Heart left ventricle (tissue), 16 donors: ENCODE data around the gene SLC39A11. TPM values are rescaled to one million over a fixed set of nuclear protein-coding genes. Genes with fewer than 3 reads are reported as not detected.

Experiments
- ATAC-seq, 4 donors: fragments of 200-7000 bp; cut with Tn5 transposase; one replicate each; pipeline ENCODE4 v1.9.1; 2020 to 2022; ENCODE audit warnings: moderate library complexity in 4 of 4, mild to moderate bottlenecking in 3 of 4, moderate number of reproducible peaks in 1 of 4
- DNase-seq, 5 donors: peaks; one replicate each; pipeline ENCODE4 v3.0.0-alpha.2; 2020
- H3K27ac ChIP-seq, 12 donors: fragments of 200-600 bp; sonication (generic) in 4 of 12; one replicate each; pipeline versions ENCODE4 v1.5.0 to v1.8.0; 2016 to 2022; ENCODE audit warnings: mild to moderate bottlenecking in 2 of 12
- H3K27me3 ChIP-seq, 9 donors: fragments of 200-600 bp; sonication (generic) in 2 of 9; one replicate each; pipeline versions ENCODE4 v1.5.1 to v1.8.0; 2016 to 2022; ENCODE audit warnings: mild to moderate bottlenecking in 3 of 9
- H3K36me3 ChIP-seq, 9 donors: fragments of 200-600 bp; sonication (generic) in 2 of 9; one replicate each; pipeline versions ENCODE4 v1.5.0 to v1.8.0; 2018 to 2022; ENCODE audit warnings: mild to moderate bottlenecking in 2 of 9
- H3K4me1 ChIP-seq, 12 donors: fragments of 200-600 bp; sonication (generic) in 4 of 12; one replicate each; pipeline versions ENCODE4 v1.5.0 to v1.8.0; 2016 to 2022; ENCODE audit warnings: mild to moderate bottlenecking in 3 of 12
- H3K4me3 ChIP-seq, 12 donors: fragments of 200-600 bp; sonication (generic) in 4 of 12; one replicate each; pipeline versions ENCODE4 v1.5.0 to v1.8.0; 2017 to 2022; ENCODE audit warnings: mild to moderate bottlenecking in 9 of 12, moderate library complexity in 4 of 12
- H3K9me3 ChIP-seq, 12 donors: fragments of 200-600 bp; sonication (generic) in 4 of 12; one replicate each; pipeline versions ENCODE4 v1.5.0 to v1.8.0; 2016 to 2022; ENCODE audit warnings: mild to moderate bottlenecking in 1 of 12
- CTCF ChIP-seq, 12 donors: fragments of 200-600 bp; sonication (generic) in 4 of 12; IDR thresholded peaks; one replicate each; pipeline versions ENCODE4 v1.5.0 to v1.8.0; 2018 to 2022; ENCODE audit warnings: antibody characterized with exemption in 12 of 12, mild to moderate bottlenecking in 5 of 12
- POLR2A ChIP-seq, 2 donors: fragments of 450-650 bp; IDR thresholded peaks; one replicate each; pipeline ENCODE4 v1.6.1; 2017; ENCODE audit warnings: antibody characterized with exemption in 2 of 2, mild to moderate bottlenecking in 2 of 2, moderate library complexity in 2 of 2
- WGBS, 4 donors: extraction: QIAGEN DNeasy Blood & Tissue Kit in 2 of 4; methylation state at CpG; one replicate each; pipeline versions ENCODE4 v1.1.5 to v1.1.7; 2013 to 2018; 5-methylcytosine and 5-hydroxymethylcytosine counted together
- intact Hi-C, 10 donors: fragments of 100-400 bp; cut with DNase I; formaldehyde crosslinking; loops; one replicate each; pipeline versions ENCODE4 v1.11.1 to v1.14.2; 2022
- polyA plus RNA-seq, 2 donors: library from polyadenylated mRNA; stranded (reverse); fragments of 200-250 nt; gene quantifications; one replicate each; pipeline ENCODE4 v1.2.3, GENCODE V29; 2013
- total RNA-seq, 9 donors: library from RNA; depleted of rRNA in 2 of 9; stranded (reverse); fragments of >200 nt in 2 of 9; fragmentation: NEBNext Ultra II Directional in 3 of 9; extraction: Animal tissue kit (Norgen Biotek cat#: 25700) in 3 of 9; gene quantifications; one replicate each; pipeline versions ENCODE4 v1.1.0 to v1.2.4, GENCODE V29; 2016 to 2023
- donor health status: ischemic (EF 13 %, LVEDD 7.1; RV severe dilation, severe dysfunction).
- donor health status: healthy with polysubstance abuse.
- donor health status: DM: no; HTN: yes; CAD: no.
- donor health status: DM: no; HTN: no; CAD: no.
- donor health status: ischemic (EF 25% LVEDD 6.9; RV normal size, moderate dysfunction).
- donor health status: ischemic (EF 25% LVEDD 5.7; RV mildly dilated, moderate dysfunction).
- donor health status: healthy.
- donor health status: DM: yes; HTN: yes; CAD: no.
- donor health status: ischemic (EF 35%, LVEDD 5.7; RV mildly dilated, moderate dysfunction).
- donor health status: nonischemic (EF 11% LVEDD 7.7; RV severe dilation, severe dysfunction).
- donor health status: DM: yes; HTN: yes; CAD: no.
- donor health status: PGD.
- donor health status: ischemic (EF 29% LVEDD 5.4; RV normal size, mild dysfunction).
- donor health status: nonischemic (EF 23%, LVEDD 6.1; RV moderate dilation, normal function).

Gene SLC39A11
- total and polyA plus RNA-seq, 11 donors = 2.5 to 23.3 (median 8.4) TPM

- H3K9me3 ChIP-seq = peaks cover 0 to 14% (median 7%) of the 10 kb centered on the region in 12 donors
- ATAC-seq (peak in 1 of 4 donors; percentile 16), DNase-seq (no peak)
- H3K27me3 ChIP-seq = no peaks in the 10 kb centered on the region
- intact Hi-C loops = no loop called here
- WGBS, 4 donors = 79 to 86% (median 81%) methylated on average over 9 of the region's 9 CpGs
- no peak overlapping the region for H3K4me3 ChIP-seq
- TF ChIP-seq CTCF (IDR thresholded peaks at IDR 0.05) (no peak), POLR2A (IDR thresholded peaks at IDR 0.05) (no peak)
- H3K4me1 ChIP-seq = peaks cover 0 to 8% (median 0%) of the 10 kb centered on the region in 12 donors
- no peak overlapping the region for H3K27ac ChIP-seq
- no peaks in the 10 kb centered on the region for H3K36me3 ChIP-seq
Observed at GRCh38 chr17:72714357-72714966, 378.0 kb downstream of the SLC39A11 start.

- 92 to 95% (median 95%) methylated on average over 7 of the region's 7 CpGs for WGBS, 4 donors
- no peak for ATAC-seq
- H3K4me1 ChIP-seq = peaks cover 0 to 8% (median 0%) of the 10 kb centered on the region in 12 donors
- intact Hi-C loops = no loop called here
- H3K4me3 ChIP-seq = no peak overlapping the region
- no peaks in the 10 kb centered on the region for H3K27me3 ChIP-seq
- TF ChIP-seq CTCF (IDR thresholded peaks at IDR 0.05) = no peak
- no peak for TF ChIP-seq POLR2A (IDR thresholded peaks at IDR 0.05)
- DNase-seq = no peak
- peaks cover 0 to 17% (median 7%) of the 10 kb centered on the region in 12 donors for H3K9me3 ChIP-seq
- no peaks in the 10 kb centered on the region for H3K36me3 ChIP-seq
- H3K27ac ChIP-seq = no peak overlapping the region
Observed at GRCh38 chr17:72713701-72714100, 378.8 kb downstream of the SLC39A11 start.

- Histone ChIP-seq H3K36me3 (no peaks in the 10 kb centered on the region), H3K4me3 (no peak overlapping the region), H3K27ac (no peak overlapping the region), H3K27me3 (no peaks in the 10 kb centered on the region), H3K9me3 (peaks cover 0 to 24% (median 8%) of the 10 kb centered on the region in 12 donors), H3K4me1 (peaks cover 0 to 8% (median 0%) of the 10 kb centered on the region in 12 donors)
- no peak for TF ChIP-seq POLR2A (IDR thresholded peaks at IDR 0.05)
- no peak for TF ChIP-seq CTCF (IDR thresholded peaks at IDR 0.05)
- intact Hi-C loops = no loop called here
- WGBS, 4 donors = 92 to 97% (median 94%) methylated on average over 3 of the region's 3 CpGs
- no peak for ATAC-seq
- DNase-seq = no peak
Observed at GRCh38 chr17:72711521-72712310, 380.8 kb downstream of the SLC39A11 start.

GRCh38 chr17:72710834-72711233, 381.7 kb downstream of the SLC39A11 start:
- intact Hi-C loops = no loop called here
- no peak for ATAC-seq

More at GRCh38 chr17:72710834-72711233, 381.7 kb downstream of the SLC39A11 start:
- no peak for DNase-seq
- 94 to 100% (median 97%) methylated on average over 1 of the region's 1 CpG for WGBS, 4 donors
- H3K36me3 ChIP-seq = no peaks in the 10 kb centered on the region
- H3K9me3 ChIP-seq = peaks cover 0 to 24% (median 8%) of the 10 kb centered on the region in 12 donors
- no peak overlapping the region for H3K27ac ChIP-seq
- TF ChIP-seq CTCF (IDR thresholded peaks at IDR 0.05) (no peak), POLR2A (IDR thresholded peaks at IDR 0.05) (no peak)
- no peaks in the 10 kb centered on the region for H3K27me3 ChIP-seq
- peaks cover 0 to 8% (median 0%) of the 10 kb centered on the region in 12 donors for H3K4me1 ChIP-seq
- no peak overlapping the region for H3K4me3 ChIP-seq
